Measurements from ENCODE around the gene NXNL1. TPM values are rescaled to one million over a fixed set of nuclear protein-coding genes. Genes with fewer than 3 reads are reported as not detected.

The NXNL1 gene
- total RNA-seq, 4 donors from 2014 or later = not detected

DNA sequence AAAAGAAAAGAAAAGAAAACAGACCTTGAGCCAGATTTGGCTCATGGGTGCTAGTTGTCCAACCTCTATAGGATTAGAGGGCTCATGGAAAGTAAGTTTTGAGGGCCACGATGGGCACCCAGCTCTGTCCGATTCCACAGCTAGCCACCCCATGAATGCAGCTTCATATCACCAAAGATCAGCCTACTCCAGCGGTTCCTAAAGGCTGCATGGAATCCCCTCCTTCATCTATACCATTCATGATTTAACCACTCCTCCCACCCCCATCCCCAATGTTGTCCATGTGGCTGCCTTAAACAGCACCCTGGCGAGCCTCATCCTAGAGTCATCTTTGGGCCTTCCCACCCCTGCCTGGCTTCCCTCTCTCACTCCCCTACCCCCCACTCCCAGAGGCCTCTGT lies 38.8 kb downstream of the NXNL1 start:
- WGBS, 2 donors (ENCODE audit: low coverage in 1 of 2) = 90 to 96% methylated on average over 4 of the region's 4 CpGs
- H3K4me3 ChIP-seq = no peak overlapping the region
- no peak overlapping the region for H3K27ac ChIP-seq
- H3K9me3 ChIP-seq = no peaks in the 10 kb centered on the region
- no peak for TF ChIP-seq EP300 (IDR thresholded peaks at IDR 0.05)
- no peak for TF ChIP-seq POLR2A (IDR thresholded peaks at IDR 0.05)
- TF ChIP-seq POLR2AphosphoS5 (IDR thresholded peaks at IDR 0.05) = no peak
- TF ChIP-seq, protein P1, sequence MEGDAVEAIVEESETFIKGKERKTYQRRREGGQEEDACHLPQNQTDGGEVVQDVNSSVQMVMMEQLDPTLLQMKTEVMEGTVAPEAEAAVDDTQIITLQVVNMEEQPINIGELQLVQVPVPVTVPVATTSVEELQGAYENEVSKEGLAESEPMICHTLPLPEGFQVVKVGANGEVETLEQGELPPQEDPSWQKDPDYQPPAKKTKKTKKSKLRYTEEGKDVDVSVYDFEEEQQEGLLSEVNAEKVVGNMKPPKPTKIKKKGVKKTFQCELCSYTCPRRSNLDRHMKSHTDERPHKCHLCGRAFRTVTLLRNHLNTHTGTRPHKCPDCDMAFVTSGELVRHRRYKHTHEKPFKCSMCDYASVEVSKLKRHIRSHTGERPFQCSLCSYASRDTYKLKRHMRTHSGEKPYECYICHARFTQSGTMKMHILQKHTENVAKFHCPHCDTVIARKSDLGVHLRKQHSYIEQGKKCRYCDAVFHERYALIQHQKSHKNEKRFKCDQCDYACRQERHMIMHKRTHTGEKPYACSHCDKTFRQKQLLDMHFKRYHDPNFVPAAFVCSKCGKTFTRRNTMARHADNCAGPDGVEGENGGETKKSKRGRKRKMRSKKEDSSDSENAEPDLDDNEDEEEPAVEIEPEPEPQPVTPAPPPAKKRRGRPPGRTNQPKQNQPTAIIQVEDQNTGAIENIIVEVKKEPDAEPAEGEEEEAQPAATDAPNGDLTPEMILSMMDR (IDR thresholded peaks at IDR 0.05) = no peak
- H3K36me3 ChIP-seq = peaks cover 0 to 16% of the 10 kb centered on the region in 2 donors
- peaks cover under 1% of the 10 kb centered on the region for H3K27me3 ChIP-seq
- no peak for ATAC-seq
- H3K4me1 ChIP-seq = peaks cover 0 to 22% (median 2%) of the 10 kb centered on the region in 3 donors

DNA sequence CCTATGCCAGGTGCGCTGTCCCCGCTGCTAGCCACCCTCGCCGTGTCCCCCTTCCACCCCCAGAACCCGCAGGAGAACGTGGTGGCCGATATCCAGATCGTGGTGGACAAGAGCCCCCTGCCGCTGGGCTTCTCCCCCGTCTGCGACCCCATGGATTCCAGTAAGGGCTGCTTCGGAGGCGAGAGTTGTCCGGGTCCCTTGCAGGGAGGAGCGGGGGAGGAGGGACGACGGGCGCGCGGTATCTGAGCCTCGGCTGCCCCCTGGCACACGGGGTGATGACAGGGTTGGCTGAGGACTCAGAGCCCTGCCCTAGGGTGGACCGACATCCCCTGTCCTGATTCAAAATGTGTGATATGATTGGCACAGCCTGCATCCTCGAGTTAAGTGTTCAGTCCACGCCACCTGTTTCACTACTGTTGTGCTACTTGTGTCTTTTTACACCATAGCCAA lies 40.2 kb downstream of the NXNL1 start:
- TF ChIP-seq POLR2A (IDR thresholded peaks at IDR 0.05) (no peak), EP300 (IDR thresholded peaks at IDR 0.05) (no peak), POLR2AphosphoS5 (IDR thresholded peaks at IDR 0.05) (no peak)
- TF ChIP-seq, protein P1 (IDR thresholded peaks at IDR 0.05) = no peak
- Histone ChIP-seq H3K4me3 (peak overlapping the region; percentile 73 to 86), H3K9me3 (no peaks in the 10 kb centered on the region), H3K36me3 (peaks cover 0 to 16% of the 10 kb centered on the region in 2 donors), H3K4me1 (peaks cover 0 to 22% (median 2%) of the 10 kb centered on the region in 3 donors), H3K27me3 (peaks cover 6% of the 10 kb centered on the region), H3K27ac (peak overlapping the region in 3 of 4 donors; percentile 67 to 85 (median 82))
- no peak for ATAC-seq
- WGBS, 2 donors (ENCODE audit: low coverage in 1 of 2) = 14 to 25% methylated on average over 4 to 11 of the region's 25 CpGs

DNA sequence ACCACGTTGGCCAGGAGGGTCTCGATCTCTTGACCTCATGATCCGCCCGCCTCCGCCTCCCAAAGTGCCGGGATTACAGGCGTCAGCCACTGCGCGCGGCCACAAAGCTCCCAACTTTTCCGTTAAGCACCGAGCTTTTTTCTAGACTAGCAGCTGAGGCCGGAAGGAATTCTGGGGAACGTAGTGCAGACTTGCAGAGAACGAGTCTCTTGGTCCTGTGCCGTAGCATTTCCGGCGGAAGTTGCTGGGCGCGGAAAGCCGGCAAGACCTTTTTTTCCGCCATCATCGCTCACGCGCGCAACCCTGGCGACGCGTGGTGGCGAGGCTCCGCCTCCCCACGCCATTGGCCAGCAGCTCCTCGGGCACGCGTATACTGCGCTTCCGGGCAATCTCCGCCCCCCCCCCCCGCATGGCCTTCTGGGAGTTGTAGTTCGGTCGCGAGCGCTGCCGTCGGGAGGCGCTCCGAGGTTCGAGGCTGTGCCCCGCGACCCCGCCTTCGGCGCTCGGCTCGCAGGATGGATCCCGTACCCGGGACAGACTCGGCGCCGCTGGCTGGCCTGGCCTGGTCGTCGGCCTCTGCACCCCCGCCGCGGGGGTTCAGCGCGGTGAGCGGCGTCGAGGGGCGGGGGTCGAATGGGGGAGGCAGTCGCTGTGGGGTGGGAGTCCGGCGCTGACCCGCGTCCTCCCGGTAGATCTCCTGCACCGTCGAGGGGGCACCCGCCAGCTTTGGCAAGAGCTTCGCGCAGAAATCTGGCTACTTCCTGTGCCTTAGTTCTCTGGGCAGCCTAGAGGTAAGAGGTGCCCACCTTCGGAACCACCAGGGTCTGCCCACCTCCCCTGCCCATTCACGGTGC lies 40.9 kb downstream of the NXNL1 start, which contains the start of gene MVB12A:
TSS of gene MVB12A (plus strand) at position 427 of the 854 bp plus-strand sequence. CDS start at position 516, 89 bp downstream.
- H3K4me3 ChIP-seq = peak within 1 kb of the TSS; percentile 73 to 86
- 0% methylated on average over 1 to 11 of the region's 85 CpGs for WGBS, 2 donors (ENCODE audit: low coverage in 1 of 2)
- peaks cover 6% of the 10 kb centered on the region for H3K27me3 ChIP-seq
- TF ChIP-seq, protein P1 (IDR thresholded peaks at IDR 0.05) = peak in 1 of 4 experiments; percentile 23
- TF ChIP-seq POLR2AphosphoS5 (IDR thresholded peaks at IDR 0.05) (peak; percentile 79), EP300 (IDR thresholded peaks at IDR 0.05) (no peak), POLR2A (IDR thresholded peaks at IDR 0.05) (peak in 1 of 2 donors; percentile 9)
- H3K36me3 ChIP-seq = peaks cover 0 to 16% of the 10 kb centered on the region in 2 donors
- H3K9me3 ChIP-seq = no peaks in the 10 kb centered on the region
- ATAC-seq = peak; percentile 98
- peak within 1 kb of the TSS; percentile 56 to 85 (median 82) for H3K27ac ChIP-seq
- H3K4me1 ChIP-seq = peaks cover 0 to 20% (median 2%) of the 10 kb centered on the region in 3 donors

DNA sequence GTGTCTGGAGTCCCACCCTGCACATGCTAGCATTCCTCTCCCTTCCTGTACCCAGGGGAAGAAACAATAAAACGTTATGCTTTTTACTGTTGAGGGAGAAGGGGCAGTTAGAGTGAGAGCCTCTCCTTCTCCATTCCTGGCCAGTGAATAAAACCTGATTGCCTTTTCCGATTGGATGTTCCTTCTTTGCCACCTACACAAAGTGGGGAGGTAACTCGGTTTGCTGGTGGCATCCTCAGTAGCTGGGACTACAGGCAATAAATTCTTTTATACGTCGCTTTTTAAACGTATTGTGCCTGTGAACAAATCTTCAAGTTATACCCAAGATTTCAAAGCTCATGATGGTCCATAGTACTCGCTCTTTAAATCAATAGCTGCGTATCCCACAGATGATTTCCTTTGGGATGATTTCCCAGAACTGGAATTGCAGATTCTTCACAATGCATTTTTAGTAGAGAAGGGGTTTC lies 41.5 kb downstream of the NXNL1 start:
- 6 to 22% methylated on average over 8 of the region's 8 CpGs for WGBS, 2 donors (ENCODE audit: low coverage in 1 of 2)

More for the DNA sequence above, 41.5 kb downstream of the NXNL1 start:
- Histone ChIP-seq H3K9me3 (no peaks in the 10 kb centered on the region), H3K4me3 (peak overlapping the region; percentile 28 to 86), H3K36me3 (peaks cover 0 to 16% of the 10 kb centered on the region in 2 donors), H3K27me3 (peaks cover 8% of the 10 kb centered on the region), H3K4me1 (peaks cover 0 to 18% (median 2%) of the 10 kb centered on the region in 3 donors), H3K27ac (peak overlapping the region; percentile 56 to 85 (median 82))
- ATAC-seq = no peak
- TF ChIP-seq, protein P1 (IDR thresholded peaks at IDR 0.05) = no peak
- no peak for TF ChIP-seq POLR2A (IDR thresholded peaks at IDR 0.05)
- no peak for TF ChIP-seq POLR2AphosphoS5 (IDR thresholded peaks at IDR 0.05)
- TF ChIP-seq EP300 (IDR thresholded peaks at IDR 0.05) = no peak
